HG03066 (cell line): ENCODE measurements around the gene MCC.

Source experiments
- ATAC-seq: cut with Tn5 transposase; IDR thresholded peaks from one replicate; pipeline ENCODE4 v1.9.1; 2021; ENCODE audit warnings: low read depth; ENCODE audit not compliant: unreplicated experiment

MCC gene

DNA sequence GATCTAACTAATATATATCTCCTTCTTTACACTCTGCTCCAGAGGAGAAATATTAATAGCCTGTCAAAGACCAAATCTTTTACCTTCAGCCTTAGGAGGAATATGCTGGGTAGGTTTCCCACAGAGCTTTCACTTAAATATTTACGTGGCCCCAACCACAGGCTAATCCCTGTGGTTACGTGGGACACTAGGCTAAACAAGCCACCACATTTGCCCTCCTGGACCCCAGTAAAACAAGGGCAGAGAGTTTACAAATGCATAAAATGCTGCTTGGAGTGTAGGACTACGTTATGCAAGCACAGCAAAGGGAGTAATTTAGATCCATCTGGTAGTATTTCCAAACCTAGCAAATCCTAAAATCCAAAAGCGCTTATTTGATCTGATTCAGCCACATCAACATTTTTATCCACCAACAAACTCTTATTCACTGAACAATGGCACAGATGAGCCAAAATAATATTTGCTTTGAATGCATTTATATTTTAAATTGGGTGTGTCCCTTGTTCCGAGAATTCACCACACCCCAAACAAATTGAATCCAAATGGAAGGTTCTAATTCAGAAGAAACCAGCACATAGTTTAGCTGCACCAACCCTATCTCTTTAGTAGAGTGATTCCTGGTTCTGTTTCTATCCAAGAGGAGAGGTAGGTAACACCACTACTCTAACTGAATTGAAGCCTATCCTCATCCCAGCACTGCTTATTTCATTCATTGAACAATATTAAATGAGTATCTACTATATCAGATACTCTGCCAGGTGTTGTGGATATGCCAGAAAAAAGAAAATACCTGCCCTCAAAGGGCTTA is 232.5 kb downstream of the MCC start:
- no peak for ATAC-seq

GRCh38 chr5:113255105-113255504 is 233.1 kb downstream of the MCC start:
- no peak for ATAC-seq

DNA sequence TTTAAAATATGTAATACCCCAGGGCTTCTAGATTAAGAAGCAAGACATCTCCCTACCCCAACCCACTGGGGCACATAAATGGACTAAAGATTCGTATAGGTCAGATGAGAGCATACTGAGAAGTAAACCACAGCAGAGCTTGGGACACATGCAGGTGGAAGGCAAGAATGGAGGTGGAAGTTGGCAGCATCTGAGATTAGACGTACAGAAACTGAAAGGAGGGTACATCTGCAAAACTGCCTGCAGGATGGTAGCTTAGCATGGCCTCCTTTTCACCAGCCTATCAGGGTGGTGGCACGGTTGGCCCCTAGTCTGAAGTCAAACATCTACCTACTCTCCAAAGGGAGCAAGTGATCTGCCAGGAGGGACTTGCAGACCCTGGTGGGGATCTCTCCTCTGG is 235.2 kb downstream of the MCC start:
- no peak for ATAC-seq

DNA sequence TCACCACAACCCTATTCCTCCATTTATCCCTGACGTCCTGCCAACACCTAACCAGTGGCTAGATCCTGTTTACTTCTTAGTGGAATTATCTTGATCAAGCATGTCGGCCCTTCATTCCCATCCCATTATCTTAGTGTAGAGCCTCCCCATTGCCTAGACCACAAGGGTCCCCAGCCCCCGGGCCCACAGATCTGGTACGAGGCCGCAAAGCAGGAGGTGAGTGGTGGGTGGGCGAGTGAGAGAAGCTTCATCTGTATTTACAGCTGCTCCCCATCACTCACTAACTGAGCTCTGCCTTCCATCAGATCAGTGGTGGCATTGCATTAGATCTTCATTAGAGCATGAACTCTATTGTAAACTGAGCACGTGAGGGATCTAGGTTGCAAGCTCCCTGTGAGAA is 236.2 kb downstream of the MCC start:
- ATAC-seq, result no peak

- ATAC-seq, result no peak
Measured at GRCh38 chr5:113250341-113250953, 237.8 kb downstream of the MCC start.

DNA sequence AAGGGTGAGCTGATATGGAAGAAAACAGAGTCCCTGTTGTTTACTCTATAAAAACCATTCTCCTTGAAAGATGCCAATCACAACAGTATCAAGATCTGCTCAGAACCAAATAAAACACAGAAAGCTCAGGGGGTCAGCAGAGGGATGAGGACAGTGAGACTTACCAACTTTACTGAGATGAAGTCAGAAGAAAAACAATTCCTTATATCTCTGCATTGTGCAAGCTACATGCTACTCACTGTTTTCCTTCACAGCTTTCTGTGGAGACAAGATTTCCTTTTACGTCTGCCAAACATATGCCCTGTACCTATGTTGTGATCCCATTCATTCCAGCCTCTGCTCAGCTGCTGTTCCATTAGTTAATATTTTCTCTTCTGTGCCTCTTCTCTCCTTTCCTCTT is 239.0 kb downstream of the MCC start:
- no peak for ATAC-seq

GRCh38 chr5:113246361-113246870 is 241.8 kb downstream of the MCC start:
- ATAC-seq, result no peak

GRCh38 chr5:113245427-113246225 is 242.6 kb downstream of the MCC start:
- ATAC-seq, result no peak

DNA sequence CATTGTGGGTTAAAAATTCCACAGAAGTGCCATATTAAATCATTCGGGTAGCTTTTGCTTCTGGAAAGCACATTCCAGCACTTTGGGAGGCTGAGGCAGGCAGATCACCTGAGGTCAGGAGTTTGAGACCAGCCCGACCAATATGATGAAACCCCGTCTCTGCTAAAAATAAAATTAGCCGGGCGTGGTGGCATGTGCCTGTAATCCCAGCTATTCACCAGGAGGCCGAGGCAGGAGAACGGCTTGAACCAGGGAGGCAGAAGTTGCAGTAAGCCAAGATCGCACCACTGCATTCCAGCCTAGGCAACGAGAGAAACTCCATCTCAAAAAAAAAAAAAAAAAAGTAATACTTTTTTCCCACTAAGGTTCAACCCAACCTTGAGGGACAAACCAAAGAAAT is 243.3 kb downstream of the MCC start:
- ATAC-seq, result no peak

DNA sequence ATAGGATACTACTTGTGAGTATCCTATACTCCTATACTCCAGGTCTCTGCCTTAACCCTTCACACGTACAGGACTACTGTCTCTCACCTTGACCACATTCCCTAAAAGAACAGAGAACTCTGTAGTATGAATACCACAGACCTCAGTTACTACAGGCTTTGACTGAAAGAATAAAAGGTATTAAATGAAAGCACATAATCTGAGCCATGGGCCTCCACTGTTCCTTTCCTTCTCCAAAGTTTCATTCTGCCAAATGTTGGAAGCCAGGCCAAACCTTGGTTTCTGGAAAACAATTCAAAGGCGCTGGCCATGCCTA is 244.9 kb downstream of the MCC start:
- no peak for ATAC-seq

DNA sequence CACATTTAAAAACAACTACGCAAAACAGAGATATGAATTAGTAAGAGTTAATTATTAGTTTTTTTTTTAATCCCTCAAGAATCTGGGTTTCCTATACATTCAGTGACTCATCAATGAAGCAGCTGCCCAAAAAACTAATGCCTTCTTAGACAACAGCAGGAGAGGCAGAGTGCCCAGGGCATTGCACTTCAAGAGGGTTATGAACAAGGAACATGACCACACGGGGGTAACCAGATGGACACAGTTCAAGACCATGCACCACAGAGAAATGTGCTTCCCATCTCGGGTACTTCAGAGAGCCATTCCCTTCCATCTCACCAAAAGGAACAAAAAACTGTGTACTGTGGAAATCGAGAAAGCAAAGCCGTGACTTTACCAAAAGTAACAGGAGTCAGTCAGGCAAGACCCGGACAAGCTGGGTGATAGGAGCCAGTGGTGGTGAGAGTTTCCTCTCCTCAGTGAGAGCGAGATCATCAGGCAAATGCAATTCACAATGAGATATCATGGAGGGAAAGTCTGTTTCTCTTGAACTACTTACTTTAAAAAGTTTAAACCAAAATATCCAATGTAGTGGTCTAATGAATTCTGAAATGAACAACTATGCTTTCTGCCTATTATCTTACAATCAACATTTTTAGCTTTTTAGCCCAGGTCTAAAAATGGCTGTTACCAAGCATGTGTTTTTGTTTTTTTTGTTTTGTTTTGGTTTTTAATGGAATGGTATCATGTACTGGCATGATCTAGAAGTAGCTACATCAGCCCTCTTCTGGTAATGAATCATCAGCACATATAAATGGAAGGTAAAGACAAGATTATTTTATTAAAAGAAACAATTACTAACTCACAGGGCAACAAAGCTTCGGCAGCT is 245.5 kb downstream of the MCC start:
- no peak for ATAC-seq

DNA sequence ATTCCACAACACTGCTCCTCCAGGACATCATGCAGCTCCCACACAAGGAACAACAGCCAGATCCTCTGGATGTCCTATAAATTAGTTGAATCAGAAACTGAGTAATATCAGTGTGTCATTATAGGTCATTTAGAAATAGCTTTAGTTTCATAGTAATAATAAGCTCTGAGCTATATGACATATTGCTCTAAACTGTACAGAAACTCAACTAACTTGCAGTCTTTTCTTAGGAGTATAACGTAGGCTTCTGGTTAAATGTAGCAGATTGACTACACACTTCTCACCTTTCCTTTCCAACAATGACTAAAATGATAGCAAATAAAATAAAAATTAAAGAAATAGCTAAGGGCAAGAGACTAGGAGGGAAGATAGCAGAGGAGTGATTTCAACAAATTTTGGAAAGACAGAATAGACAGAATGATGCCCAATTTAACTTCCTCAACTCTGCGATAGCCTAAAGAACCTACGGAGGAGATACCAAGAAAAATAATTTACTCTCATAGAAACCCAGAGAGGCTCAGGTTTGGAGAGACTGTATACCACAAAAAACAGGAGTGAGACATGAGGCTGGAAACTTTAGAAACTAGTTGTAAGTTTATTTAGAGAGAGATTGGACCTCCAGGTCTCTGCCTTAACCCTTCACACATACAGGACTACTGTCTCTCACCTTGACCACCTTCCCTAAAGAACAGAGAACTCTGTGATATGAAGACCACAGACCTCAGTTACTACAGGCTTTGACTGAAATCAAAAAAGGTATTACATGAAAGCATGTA is 247.1 kb downstream of the MCC start:
- ATAC-seq, result no peak

DNA sequence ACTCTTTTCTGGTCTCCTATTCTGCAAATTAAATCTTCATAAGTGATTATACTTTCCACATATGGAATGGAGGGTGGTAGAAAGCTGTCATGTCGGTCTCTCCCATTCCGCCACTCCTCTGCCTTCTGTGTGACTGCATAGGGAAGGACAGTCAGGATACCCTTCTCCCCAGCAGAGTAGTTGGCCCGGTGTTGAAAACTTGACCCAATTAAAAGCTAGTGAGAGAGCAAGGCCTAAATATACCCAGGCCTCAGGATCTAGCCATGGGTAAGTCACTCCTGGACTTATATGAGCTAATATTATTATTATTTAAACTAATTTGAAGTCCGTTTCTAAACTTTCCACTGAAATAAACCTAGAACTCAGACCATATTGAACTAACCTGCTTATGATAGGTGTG is 248.2 kb downstream of the MCC start:
- ATAC-seq, result no peak

DNA sequence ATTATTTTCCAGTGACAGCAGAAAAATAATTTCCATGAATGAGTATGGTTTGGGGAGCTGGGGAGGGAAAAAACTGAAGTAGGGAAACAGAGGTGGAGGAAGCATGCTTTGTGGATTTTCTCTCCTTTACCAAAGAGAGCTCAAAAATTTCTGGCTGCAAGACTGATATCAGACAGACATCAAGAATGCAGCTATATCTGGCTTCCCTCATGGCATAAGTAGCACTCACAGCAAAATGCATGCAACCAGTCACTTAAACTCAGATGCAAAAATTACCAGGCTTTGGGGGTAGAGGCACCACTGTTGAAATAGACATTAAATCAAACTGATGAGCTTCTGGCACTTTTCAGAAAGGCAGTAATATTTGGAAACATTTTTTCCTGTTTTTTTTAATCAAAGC is 250.4 kb downstream of the MCC start:
- no peak for ATAC-seq

DNA sequence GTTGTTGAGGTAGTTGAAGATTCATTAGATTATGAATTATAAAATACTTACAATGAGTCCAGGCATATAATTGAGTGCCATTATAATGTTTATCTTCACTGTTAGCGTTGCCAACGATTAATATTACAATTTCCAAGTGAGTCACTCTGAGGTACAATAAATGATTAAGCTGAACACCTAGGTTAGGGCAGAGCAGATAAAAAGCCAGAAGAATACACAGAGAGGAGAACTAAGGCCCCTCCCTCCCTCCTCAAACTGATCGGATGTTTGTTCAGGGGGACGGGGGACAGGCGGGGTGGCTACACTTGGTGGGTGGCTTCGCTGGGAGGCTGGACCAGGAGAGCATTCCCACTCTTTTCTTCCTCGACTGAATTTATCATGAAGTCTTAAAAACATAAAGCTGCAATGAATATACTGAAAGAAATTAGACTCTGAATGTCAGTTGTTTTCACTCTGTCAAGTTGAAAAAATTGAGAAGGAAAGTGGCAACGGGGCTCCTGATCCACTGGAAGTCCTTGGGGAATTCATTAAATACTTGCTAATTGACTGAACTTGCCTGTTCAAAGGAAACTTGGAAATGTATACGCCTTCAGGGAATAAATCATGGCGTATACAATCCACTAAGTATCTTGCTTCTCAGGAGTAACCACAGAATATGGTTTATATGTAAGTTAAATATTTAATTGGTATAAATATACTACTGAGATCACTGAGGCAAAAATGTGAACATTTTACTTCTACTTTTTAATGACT is 251.5 kb downstream of the MCC start:
- no peak for ATAC-seq

DNA sequence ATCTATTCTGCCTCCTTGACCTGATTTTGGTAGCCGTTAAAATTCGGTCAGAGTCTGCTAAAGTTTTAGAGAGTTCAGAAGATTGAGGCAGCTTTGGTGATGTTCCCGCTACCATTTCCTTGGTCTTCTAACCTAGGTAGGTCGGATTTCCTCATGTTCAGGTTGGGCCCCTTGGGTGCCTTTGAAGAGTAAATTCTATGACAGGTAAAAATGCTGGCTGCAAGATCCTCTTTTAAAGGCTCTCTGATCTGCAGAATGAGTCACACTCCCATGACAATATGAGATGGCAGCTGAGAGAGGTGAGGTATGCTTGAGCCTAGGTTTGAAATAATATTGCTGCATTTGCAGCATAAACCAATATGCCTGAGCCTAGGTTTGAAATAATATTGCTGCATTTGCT is 252.4 kb downstream of the MCC start:
- ATAC-seq, result no peak

DNA sequence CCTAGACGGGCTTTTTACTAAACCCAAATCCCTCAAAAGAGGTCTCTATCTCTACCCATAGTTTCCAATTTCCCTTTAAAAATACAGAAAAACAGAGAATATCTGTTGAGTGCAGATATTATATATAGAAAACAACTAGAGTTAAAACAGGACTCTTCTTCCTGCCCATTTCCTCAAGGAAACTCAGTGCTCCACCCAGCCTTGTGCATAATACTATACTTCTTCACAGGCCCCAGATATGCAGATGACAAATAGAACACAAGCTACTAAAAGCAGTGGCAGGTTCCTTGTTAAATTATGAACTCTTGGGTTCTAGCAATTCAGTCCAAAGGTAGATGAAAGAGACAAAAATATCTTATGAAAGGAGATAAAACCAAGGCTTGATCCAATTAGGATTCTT is 253.7 kb downstream of the MCC start:
- ATAC-seq, result no peak

GRCh38 chr5:113233606-113234005 is 254.6 kb downstream of the MCC start:
- ATAC-seq, result no peak

DNA sequence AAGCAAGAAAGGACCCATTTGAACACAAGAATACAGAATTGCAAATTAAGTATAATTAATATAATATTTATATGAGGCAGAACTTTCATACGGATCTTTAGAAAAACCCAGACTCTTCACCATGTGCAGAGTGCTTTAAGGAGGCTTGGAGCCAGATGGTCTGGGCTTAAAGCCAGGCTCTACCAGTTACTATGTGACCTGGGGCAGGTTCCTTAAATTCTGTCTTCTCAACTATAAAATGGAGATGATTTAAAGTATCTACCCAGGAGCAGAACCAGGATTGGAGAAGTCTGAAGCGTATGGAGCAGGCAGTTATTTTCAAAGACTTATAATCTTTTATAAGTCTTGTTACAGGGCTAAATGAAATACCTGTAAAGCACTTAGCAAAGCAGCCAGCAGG is 255.6 kb downstream of the MCC start:
- no peak for ATAC-seq
